HepG2 (cell line): ENCODE measurements around the gene HMGN4. TPM values are rescaled to one million over a fixed set of nuclear protein-coding genes. Genes with fewer than 3 reads are reported as not detected.
A peak's percentile ranks its signal among the peaks of the same experiment; 100 is the strongest.

Experiments
- BRD4 ChIP-seq: sonication (generic); formaldehyde crosslinking; IDR thresholded peaks from 2 replicates; pipeline ENCODE4 v1.4.0; 2020; ENCODE audit warnings: missing genetic modification reagents
- GABPA ChIP-seq, 2 experiments: IDR thresholded peaks; 2 replicates each; pipeline ENCODE4 v1.6.1; 2011 to 2016; ENCODE audit warnings: low read depth in 2 of 2, low read length in 1 of 2, missing biosample characterization in 1 of 2, missing genetic modification characterization in 1 of 2
- HNRNPL ChIP-seq: fragments of 200-400 bp; formaldehyde crosslinking; IDR thresholded peaks from 2 replicates; pipeline ENCODE4 v1.6.1; 2017; ENCODE audit warnings: mild to moderate bottlenecking, low read depth, low read length
- MYNN ChIP-seq: sonication (generic); formaldehyde crosslinking; IDR thresholded peaks from 2 replicates; pipeline ENCODE4 v1.4.0; 2020; ENCODE audit warnings: mild to moderate bottlenecking, low read depth, missing genetic modification reagents
- RARG ChIP-seq: sonication (generic); formaldehyde crosslinking; IDR thresholded peaks from 2 replicates; pipeline ENCODE4 v1.4.0; 2020; ENCODE audit warnings: low read depth, mild to moderate bottlenecking, missing genetic modification reagents
- U2AF1 ChIP-seq: fragments of 200-400 bp; formaldehyde crosslinking; optimal IDR thresholded peaks from 2 replicates; pipeline ENCODE3; 2017; ENCODE audit warnings: mild to moderate bottlenecking, low read depth, low read length
- YEATS4 ChIP-seq: sonication (generic); formaldehyde crosslinking; IDR thresholded peaks from 2 replicates; pipeline ENCODE4 v1.4.0; 2020; ENCODE audit warnings: missing genetic modification reagents, borderline replicate concordance
- YY1 ChIP-seq: IDR thresholded peaks from 2 replicates; pipeline ENCODE4 v1.6.1; 2011; ENCODE audit warnings: low read length, low read depth, moderate library complexity, mild to moderate bottlenecking; ENCODE audit not compliant: insufficient read depth, insufficient replicate concordance
- ZFAT ChIP-seq: sonication (generic); formaldehyde crosslinking; conservative IDR thresholded peaks from 2 replicates; pipeline ENCODE4 v1.8.1; 2023; ENCODE audit warnings: missing genetic modification reagents, inconsistent platforms
- ZNF101 ChIP-seq: sonication (generic); formaldehyde crosslinking; IDR thresholded peaks from 2 replicates; pipeline ENCODE4 v1.4.0; 2020; ENCODE audit warnings: mild to moderate bottlenecking, low read depth, missing genetic modification reagents, borderline replicate concordance
- ZNF138 ChIP-seq: sonication (generic); formaldehyde crosslinking; IDR thresholded peaks from 2 replicates; pipeline ENCODE4 v1.5.0; 2020; ENCODE audit warnings: mild to moderate bottlenecking, low read depth, missing genetic modification reagents
- ZNF282 ChIP-seq: fragments of 450-650 bp; IDR thresholded peaks from 2 replicates; pipeline ENCODE4 v1.6.1; 2018; ENCODE audit not compliant: partially characterized antibody
- ZNF383 ChIP-seq: sonication (generic); formaldehyde crosslinking; IDR thresholded peaks from 2 replicates; pipeline ENCODE4 v1.4.0; 2020; ENCODE audit warnings: missing genetic modification reagents, mild to moderate bottlenecking, borderline replicate concordance
- ZNF460 ChIP-seq: sonication (generic); formaldehyde crosslinking; IDR thresholded peaks from 2 replicates; pipeline ENCODE4 v1.5.1; 2020; ENCODE audit warnings: missing genetic modification reagents, mild to moderate bottlenecking, borderline replicate concordance
- ZNF558 ChIP-seq: sonication (generic); formaldehyde crosslinking; IDR thresholded peaks from 2 replicates; pipeline ENCODE4 v1.9.0; 2022; ENCODE audit warnings: mild to moderate bottlenecking, missing genetic modification reagents, borderline replicate concordance
- polyA plus RNA-seq, 8 experiments: library from polyadenylated mRNA; depleted of rRNA in 3 of 8; stranded (reverse) in 7 of 8; unstranded in 1 of 8; fragments of >200 nt; fragmentation: Illumina TruSeq in 4 of 8; extraction: Trizol in 4 of 8; gene quantifications; 2 replicates each; pipeline versions ENCODE4 v1.2.1 to v1.2.3, GENCODE V29; 2011 to 2016; ENCODE audit warnings: low read depth in 4 of 8, missing spikeins in 1 of 8, mixed read lengths in 1 of 8; ENCODE audit not compliant: insufficient read depth in 1 of 8
- total RNA-seq, 5 experiments: library from RNA; depleted of rRNA; stranded (reverse); fragments of >200 nt; fragmentation: Illumina TruSeq; extraction: Trizol; gene quantifications; 2 replicates each; pipeline ENCODE4 v1.2.3, GENCODE V29; 2016; ENCODE audit warnings: low read depth in 1 of 5
- TF ChIP-seq, protein P1 (sequence below): sonication (generic); formaldehyde crosslinking; IDR thresholded peaks from 2 replicates; pipeline ENCODE4 v1.8.1; 2023; ENCODE audit warnings: mild to moderate bottlenecking, missing genetic modification reagents, borderline replicate concordance
- TF ChIP-seq, protein P2 (sequence below): sonication (generic); formaldehyde crosslinking; IDR thresholded peaks from 2 replicates; pipeline ENCODE4 v1.5.1; 2020; ENCODE audit warnings: mild to moderate bottlenecking, missing genetic modification reagents, borderline replicate concordance
- TF ChIP-seq, protein P3 (sequence below): sonication (generic); formaldehyde crosslinking; IDR thresholded peaks from 2 replicates; pipeline ENCODE4 v1.4.0; 2020; ENCODE audit warnings: missing genetic modification reagents, borderline replicate concordance
- TF ChIP-seq, protein P4 (sequence below): sonication (generic); formaldehyde crosslinking; IDR thresholded peaks from 2 replicates; pipeline ENCODE4 v1.5.0; 2020; ENCODE audit warnings: mild to moderate bottlenecking, missing genetic modification reagents
- TF ChIP-seq, protein P5 (sequence below): conservative IDR thresholded peaks from 2 replicates; pipeline ENCODE4 v1.6.1; 2018; ENCODE audit warnings: missing genetic modification reagents

Gene HMGN4
- total and polyA plus RNA-seq, 2 of the 13 experiments (the other 11 are each of a cell fraction or from before 2014, with no cell fraction given) = 39.9 to 52.1 TPM

DNA sequence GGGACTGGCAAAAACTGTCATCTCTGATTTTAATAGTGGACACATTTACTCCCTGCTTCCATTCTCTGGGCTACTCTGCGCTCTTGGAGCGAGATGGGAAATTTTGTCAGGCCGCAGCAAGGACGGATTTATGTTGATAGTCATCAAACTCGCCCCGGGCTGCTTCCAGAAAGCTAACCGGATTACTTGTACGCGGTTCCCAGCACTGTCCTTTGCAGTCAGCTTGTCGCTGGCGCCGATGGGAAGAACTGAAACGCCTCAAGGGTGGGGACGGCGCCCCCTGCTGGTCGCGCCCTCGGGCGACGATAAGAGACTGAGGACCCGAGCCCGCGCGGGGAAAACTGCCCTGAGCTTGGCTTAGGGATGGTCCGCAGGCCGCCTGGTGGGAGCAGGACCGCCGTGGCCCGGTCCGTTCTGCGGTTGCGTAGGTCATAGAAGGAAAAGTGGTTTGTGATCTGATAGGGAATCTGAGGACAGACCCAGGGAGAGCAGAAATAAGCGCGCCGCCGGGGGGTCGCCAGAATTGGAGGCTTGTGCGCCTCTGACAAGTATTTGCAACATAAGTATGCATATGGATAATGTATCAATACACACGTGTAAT is 57.6 kb downstream of the HMGN4 start (continued):
- TF ChIP-seq ZNF558 (CRISPR knock-in tag) = 0 out of 2 replicates have a peak, but pooled peaks have one; percentile 49
- TF ChIP-seq ZNF383 = no peak
- TF ChIP-seq YY1 = peak; percentile 79
- TF ChIP-seq RARG (CRISPR knock-in tag) = no peak
- no peak for TF ChIP-seq ZNF282
- TF ChIP-seq ZNF460 (CRISPR knock-in tag) = peak; percentile 67; the same call in 1 of the 2 replicates
- TF ChIP-seq, protein P1, sequence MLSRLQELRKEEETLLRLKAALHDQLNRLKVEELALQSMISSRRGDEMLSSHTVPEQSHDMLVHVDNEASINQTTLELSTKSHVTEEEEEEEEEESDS (CRISPR knock-in tag) = no peak
- TF ChIP-seq, protein P2, sequence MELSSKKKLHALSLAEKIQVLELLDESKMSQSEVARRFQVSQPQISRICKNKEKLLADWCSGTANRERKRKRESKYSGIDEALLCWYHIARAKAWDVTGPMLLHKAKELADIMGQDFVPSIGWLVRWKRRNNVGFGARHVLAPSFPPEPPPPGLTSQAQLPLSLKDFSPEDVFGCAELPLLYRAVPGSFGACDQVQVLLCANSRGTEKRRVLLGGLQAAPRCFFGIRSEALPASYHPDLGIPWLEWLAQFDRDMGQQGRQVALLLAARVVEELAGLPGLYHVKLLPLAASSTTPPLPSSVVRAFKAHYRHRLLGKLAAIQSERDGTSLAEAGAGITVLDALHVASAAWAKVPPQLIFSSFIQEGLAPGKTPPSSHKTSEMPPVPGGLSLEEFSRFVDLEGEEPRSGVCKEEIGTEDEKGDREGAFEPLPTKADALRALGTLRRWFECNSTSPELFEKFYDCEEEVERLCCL (CRISPR knock-in tag) = no peak
- no peak for TF ChIP-seq HNRNPL
- TF ChIP-seq YEATS4 (CRISPR knock-in tag) = peak; percentile 54
- TF ChIP-seq ZNF138 = no peak
- TF ChIP-seq, protein P3, sequence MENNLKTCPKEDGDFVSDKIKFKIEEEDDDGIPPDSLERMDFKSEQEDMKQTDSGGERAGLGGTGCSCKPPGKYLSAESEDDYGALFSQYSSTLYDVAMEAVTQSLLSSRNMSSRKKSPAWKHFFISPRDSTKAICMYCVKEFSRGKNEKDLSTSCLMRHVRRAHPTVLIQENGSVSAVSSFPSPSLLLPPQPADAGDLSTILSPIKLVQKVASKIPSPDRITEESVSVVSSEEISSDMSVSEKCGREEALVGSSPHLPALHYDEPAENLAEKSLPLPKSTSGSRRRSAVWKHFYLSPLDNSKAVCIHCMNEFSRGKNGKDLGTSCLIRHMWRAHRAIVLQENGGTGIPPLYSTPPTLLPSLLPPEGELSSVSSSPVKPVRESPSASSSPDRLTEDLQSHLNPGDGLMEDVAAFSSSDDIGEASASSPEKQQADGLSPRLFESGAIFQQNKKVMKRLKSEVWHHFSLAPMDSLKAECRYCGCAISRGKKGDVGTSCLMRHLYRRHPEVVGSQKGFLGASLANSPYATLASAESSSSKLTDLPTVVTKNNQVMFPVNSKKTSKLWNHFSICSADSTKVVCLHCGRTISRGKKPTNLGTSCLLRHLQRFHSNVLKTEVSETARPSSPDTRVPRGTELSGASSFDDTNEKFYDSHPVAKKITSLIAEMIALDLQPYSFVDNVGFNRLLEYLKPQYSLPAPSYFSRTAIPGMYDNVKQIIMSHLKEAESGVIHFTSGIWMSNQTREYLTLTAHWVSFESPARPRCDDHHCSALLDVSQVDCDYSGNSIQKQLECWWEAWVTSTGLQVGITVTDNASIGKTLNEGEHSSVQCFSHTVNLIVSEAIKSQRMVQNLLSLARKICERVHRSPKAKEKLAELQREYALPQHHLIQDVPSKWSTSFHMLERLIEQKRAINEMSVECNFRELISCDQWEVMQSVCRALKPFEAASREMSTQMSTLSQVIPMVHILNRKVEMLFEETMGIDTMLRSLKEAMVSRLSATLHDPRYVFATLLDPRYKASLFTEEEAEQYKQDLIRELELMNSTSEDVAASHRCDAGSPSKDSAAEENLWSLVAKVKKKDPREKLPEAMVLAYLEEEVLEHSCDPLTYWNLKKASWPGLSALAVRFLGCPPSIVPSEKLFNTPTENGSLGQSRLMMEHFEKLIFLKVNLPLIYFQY (CRISPR knock-in tag) = peak; percentile 98
- TF ChIP-seq ZNF101 (CRISPR knock-in tag) = no peak
- 0 out of 2 replicates have a peak, but pooled peaks have one; percentile 54 for TF ChIP-seq BRD4 (CRISPR knock-in tag)
- peak; percentile 77; the same call in 1 of the 2 replicates for TF ChIP-seq MYNN (CRISPR knock-in tag)
- TF ChIP-seq U2AF1 = peak; percentile 59
- no peak for TF ChIP-seq GABPA (IDR thresholded peaks at IDR 0.05; ENCODE audit: low read depth, low read length)
- TF ChIP-seq GABPA (CRISPR knock-in tag; IDR thresholded peaks at IDR 0.05; ENCODE audit: low read depth) = peak; percentile 48; the same call in 1 of the 2 replicates
- TF ChIP-seq, protein P4, sequence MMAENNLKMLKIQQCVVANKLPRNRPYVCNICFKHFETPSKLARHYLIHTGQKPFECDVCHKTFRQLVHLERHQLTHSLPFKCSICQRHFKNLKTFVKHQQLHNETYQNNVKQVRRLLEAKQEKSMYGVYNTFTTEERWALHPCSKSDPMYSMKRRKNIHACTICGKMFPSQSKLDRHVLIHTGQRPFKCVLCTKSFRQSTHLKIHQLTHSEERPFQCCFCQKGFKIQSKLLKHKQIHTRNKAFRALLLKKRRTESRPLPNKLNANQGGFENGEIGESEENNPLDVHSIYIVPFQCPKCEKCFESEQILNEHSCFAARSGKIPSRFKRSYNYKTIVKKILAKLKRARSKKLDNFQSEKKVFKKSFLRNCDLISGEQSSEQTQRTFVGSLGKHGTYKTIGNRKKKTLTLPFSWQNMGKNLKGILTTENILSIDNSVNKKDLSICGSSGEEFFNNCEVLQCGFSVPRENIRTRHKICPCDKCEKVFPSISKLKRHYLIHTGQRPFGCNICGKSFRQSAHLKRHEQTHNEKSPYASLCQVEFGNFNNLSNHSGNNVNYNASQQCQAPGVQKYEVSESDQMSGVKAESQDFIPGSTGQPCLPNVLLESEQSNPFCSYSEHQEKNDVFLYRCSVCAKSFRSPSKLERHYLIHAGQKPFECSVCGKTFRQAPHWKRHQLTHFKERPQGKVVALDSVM = peak; percentile 27; the same call in 1 of the 2 replicates
- no peak for TF ChIP-seq ZFAT (CRISPR knock-in tag)
- TF ChIP-seq, protein P5, sequence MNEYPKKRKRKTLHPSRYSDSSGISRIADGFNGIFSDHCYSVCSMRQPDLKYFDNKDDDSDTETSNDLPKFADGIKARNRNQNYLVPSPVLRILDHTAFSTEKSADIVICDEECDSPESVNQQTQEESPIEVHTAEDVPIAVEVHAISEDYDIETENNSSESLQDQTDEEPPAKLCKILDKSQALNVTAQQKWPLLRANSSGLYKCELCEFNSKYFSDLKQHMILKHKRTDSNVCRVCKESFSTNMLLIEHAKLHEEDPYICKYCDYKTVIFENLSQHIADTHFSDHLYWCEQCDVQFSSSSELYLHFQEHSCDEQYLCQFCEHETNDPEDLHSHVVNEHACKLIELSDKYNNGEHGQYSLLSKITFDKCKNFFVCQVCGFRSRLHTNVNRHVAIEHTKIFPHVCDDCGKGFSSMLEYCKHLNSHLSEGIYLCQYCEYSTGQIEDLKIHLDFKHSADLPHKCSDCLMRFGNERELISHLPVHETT = peak; percentile 70; the same call in 1 of the 2 replicates
